ENCODE data around the gene DNAJB13.

- TF ChIP-seq CTCF (IDR thresholded peaks at IDR 0.05; ENCODE audit: low read depth, low read length, poor library complexity, severe bottlenecking): no peak
- TF ChIP-seq EZH2phosphoT487 (IDR thresholded peaks at IDR 0.05; ENCODE audit: borderline replicate concordance, low read length): no peak
These were observed 914 bp upstream of the DNAJB13 start for GRCh38 chr11:73949912-73950311.

All from DOHH2 (cell line).